PC-9 (cell line): ENCODE data around the gene GID8.

Source experiments
- EZH2 ChIP-seq: fragments of 200-600 bp; sonication (generic); IDR thresholded peaks from 2 replicates; pipeline ENCODE4 v1.8.0; 2017; ENCODE audit warnings: antibody characterized with exemption, low read depth
- TF ChIP-seq, protein P1 (sequence below): fragments of 200-600 bp; sonication (generic); conservative IDR thresholded peaks from 2 replicates; pipeline ENCODE4 v1.6.1; 2017; ENCODE audit warnings: mixed run types, antibody characterized with exemption, mild to moderate bottlenecking, moderate library complexity

DNA sequence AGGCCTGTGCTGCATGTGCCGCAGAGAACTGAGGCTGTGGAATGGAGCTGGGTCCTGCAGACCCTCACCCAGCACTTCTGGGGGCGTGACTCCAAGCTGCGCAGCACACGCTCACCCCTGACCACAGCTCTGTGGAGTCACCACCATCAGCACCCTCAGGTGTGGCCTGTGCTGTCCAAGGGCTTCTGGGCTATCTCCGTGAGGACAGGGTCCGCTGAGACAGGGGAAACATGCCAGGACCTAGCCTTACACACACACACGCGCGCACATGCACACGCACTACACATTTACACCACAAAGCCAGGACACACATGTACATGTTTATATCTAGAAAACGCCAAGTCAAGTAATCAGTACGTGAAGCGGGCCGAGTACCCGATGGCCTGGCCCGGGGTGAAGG lies 49.5 kb upstream of the GID8 start:
- TF ChIP-seq, protein P1, sequence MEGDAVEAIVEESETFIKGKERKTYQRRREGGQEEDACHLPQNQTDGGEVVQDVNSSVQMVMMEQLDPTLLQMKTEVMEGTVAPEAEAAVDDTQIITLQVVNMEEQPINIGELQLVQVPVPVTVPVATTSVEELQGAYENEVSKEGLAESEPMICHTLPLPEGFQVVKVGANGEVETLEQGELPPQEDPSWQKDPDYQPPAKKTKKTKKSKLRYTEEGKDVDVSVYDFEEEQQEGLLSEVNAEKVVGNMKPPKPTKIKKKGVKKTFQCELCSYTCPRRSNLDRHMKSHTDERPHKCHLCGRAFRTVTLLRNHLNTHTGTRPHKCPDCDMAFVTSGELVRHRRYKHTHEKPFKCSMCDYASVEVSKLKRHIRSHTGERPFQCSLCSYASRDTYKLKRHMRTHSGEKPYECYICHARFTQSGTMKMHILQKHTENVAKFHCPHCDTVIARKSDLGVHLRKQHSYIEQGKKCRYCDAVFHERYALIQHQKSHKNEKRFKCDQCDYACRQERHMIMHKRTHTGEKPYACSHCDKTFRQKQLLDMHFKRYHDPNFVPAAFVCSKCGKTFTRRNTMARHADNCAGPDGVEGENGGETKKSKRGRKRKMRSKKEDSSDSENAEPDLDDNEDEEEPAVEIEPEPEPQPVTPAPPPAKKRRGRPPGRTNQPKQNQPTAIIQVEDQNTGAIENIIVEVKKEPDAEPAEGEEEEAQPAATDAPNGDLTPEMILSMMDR: no peak
- TF ChIP-seq EZH2: no peak
